ENCODE results near the gene UNC80. TPM values are rescaled to one million over a fixed set of nuclear protein-coding genes. Genes with fewer than 3 reads are reported as not detected.

The UNC80 gene
- total RNA-seq, 1 donor from 2014 or later: 0.17 TPM

GRCh38 chr2:209808521-209808920 lies 36.9 kb downstream of the UNC80 start:
- no peak for DNase-seq

- no peak for DNase-seq
Measured at GRCh38 chr2:209809256-209809655, 37.6 kb downstream of the UNC80 start.

GRCh38 chr2:209817844-209818271 lies 46.2 kb downstream of the UNC80 start:
- peak; percentile 56 for DNase-seq

GRCh38 chr2:209818939-209819338 lies 47.3 kb downstream of the UNC80 start:
- DNase-seq: no peak

- no peak for DNase-seq
Measured at GRCh38 chr2:209821806-209822205, 50.2 kb downstream of the UNC80 start.

- DNase-seq: no peak
Measured at GRCh38 chr2:209823484-209823883, 51.9 kb downstream of the UNC80 start.

GRCh38 chr2:209824391-209824790 lies 52.8 kb downstream of the UNC80 start:
- DNase-seq: no peak

GRCh38 chr2:209830722-209831465 lies 59.3 kb downstream of the UNC80 start:
- no peak for DNase-seq

GRCh38 chr2:209834767-209835166 lies 63.1 kb downstream of the UNC80 start:
- no peak for DNase-seq

- DNase-seq: no peak
Measured at GRCh38 chr2:209840434-209840833, 68.8 kb downstream of the UNC80 start.

- DNase-seq: no peak
Measured at GRCh38 chr2:209845666-209846065, 74.0 kb downstream of the UNC80 start.

GRCh38 chr2:209864716-209865295 lies 93.2 kb downstream of the UNC80 start:
- DNase-seq: no peak

- DNase-seq: no peak
Measured at GRCh38 chr2:209868271-209868994, 96.8 kb downstream of the UNC80 start.

- no peak for DNase-seq
Measured at GRCh38 chr2:209870067-209870466, 98.4 kb downstream of the UNC80 start.

GRCh38 chr2:209872675-209873074 lies 101.0 kb downstream of the UNC80 start:
- DNase-seq: peak; percentile 82

- DNase-seq: no peak
Measured at GRCh38 chr2:209875270-209875669, 103.6 kb downstream of the UNC80 start.

- DNase-seq: no peak
Measured at GRCh38 chr2:209876211-209876610, 104.6 kb downstream of the UNC80 start.

GRCh38 chr2:209878701-209879100 lies 107.1 kb downstream of the UNC80 start:
- DNase-seq: no peak

GRCh38 chr2:209900638-209901037 lies 129.0 kb downstream of the UNC80 start:
- DNase-seq: no peak

GRCh38 chr2:209901172-209901571 lies 129.5 kb downstream of the UNC80 start:
- no peak for DNase-seq

- DNase-seq: no peak
Measured at GRCh38 chr2:209905691-209906090, 134.1 kb downstream of the UNC80 start.

GRCh38 chr2:209907746-209908145 lies 136.1 kb downstream of the UNC80 start:
- DNase-seq: no peak

- no peak for DNase-seq
Measured at GRCh38 chr2:209908511-209908910, 136.9 kb downstream of the UNC80 start.

GRCh38 chr2:209911486-209911885 lies 139.9 kb downstream of the UNC80 start:
- no peak for DNase-seq

Data from dermis blood vessel endothelial cell (primary cell).